ENCODE data around the gene CCL19. TPM values are rescaled to one million over a fixed set of nuclear protein-coding genes. Genes with fewer than 3 reads are reported as not detected.

The CCL19 gene
- polyA plus RNA-seq, 1 of the 3 experiments (the other 2 are of a cell fraction), result not detected

DNA sequence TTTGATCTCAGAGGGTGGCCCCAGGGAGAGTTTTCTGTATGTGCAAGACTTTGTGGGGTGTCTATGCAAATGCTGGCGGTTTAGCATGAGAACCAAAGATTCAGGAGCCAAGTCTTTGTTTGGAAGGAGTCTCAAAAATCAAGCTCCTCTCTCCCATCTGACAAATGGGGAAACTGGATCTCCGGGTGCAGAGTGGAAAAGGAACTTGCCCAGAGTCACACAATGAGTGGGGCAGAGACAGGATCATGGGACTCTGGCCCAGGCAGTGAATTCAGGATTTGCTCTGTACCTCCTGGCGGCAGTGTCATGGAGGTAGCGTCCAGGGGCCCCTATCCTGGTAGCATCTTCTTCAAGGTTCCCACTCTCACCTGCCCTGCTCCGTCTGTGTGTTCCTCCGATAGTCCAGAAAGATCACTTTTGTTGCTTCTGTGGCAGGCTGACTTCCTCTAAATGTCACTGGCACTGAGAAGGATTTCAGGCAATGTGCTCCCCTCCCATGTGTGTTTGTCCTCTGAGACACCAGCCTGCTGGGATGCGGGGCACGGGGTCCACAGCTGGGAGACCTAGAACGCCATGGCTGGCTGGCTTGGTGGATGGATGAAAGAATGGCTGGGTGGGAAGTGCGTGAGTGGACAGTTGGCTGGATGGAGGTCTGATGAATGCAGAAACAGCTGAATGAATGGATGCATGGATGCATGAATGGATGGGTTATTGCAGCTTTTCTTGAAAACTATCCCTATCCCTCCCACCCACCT is 3.6 kb downstream of the CCL19 start:
- no peak for DNase-seq
- TF ChIP-seq NRF1 (IDR thresholded peaks at IDR 0.05; ENCODE audit: low read depth, low read length), result no peak
- no peak for TF ChIP-seq JUND (IDR thresholded peaks at IDR 0.05)
- TF ChIP-seq ELF1 (IDR thresholded peaks at IDR 0.05), result no peak
- TF ChIP-seq, protein P1, sequence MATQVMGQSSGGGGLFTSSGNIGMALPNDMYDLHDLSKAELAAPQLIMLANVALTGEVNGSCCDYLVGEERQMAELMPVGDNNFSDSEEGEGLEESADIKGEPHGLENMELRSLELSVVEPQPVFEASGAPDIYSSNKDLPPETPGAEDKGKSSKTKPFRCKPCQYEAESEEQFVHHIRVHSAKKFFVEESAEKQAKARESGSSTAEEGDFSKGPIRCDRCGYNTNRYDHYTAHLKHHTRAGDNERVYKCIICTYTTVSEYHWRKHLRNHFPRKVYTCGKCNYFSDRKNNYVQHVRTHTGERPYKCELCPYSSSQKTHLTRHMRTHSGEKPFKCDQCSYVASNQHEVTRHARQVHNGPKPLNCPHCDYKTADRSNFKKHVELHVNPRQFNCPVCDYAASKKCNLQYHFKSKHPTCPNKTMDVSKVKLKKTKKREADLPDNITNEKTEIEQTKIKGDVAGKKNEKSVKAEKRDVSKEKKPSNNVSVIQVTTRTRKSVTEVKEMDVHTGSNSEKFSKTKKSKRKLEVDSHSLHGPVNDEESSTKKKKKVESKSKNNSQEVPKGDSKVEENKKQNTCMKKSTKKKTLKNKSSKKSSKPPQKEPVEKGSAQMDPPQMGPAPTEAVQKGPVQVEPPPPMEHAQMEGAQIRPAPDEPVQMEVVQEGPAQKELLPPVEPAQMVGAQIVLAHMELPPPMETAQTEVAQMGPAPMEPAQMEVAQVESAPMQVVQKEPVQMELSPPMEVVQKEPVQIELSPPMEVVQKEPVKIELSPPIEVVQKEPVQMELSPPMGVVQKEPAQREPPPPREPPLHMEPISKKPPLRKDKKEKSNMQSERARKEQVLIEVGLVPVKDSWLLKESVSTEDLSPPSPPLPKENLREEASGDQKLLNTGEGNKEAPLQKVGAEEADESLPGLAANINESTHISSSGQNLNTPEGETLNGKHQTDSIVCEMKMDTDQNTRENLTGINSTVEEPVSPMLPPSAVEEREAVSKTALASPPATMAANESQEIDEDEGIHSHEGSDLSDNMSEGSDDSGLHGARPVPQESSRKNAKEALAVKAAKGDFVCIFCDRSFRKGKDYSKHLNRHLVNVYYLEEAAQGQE (IDR thresholded peaks at IDR 0.05; ENCODE audit: low read depth, low read length), result no peak
- no peak for TF ChIP-seq EZH2phosphoT487 (IDR thresholded peaks at IDR 0.05; ENCODE audit: borderline replicate concordance, low read depth)
- TF ChIP-seq FOSL2 (IDR thresholded peaks at IDR 0.05; ENCODE audit: borderline replicate concordance, low read depth), result no peak
- no peak for TF ChIP-seq EP300 (IDR thresholded peaks at IDR 0.05; ENCODE audit: borderline replicate concordance in 1 of 2, low read depth in 1 of 2, low read length in 1 of 2)
- TF ChIP-seq, protein P2, sequence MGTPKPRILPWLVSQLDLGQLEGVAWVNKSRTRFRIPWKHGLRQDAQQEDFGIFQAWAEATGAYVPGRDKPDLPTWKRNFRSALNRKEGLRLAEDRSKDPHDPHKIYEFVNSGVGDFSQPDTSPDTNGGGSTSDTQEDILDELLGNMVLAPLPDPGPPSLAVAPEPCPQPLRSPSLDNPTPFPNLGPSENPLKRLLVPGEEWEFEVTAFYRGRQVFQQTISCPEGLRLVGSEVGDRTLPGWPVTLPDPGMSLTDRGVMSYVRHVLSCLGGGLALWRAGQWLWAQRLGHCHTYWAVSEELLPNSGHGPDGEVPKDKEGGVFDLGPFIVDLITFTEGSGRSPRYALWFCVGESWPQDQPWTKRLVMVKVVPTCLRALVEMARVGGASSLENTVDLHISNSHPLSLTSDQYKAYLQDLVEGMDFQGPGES (IDR thresholded peaks at IDR 0.05; ENCODE audit: low read depth, low read length), result no peak
- no peak for TF ChIP-seq RCOR1 (IDR thresholded peaks at IDR 0.05; ENCODE audit: low read length)
- TF ChIP-seq, protein P3, sequence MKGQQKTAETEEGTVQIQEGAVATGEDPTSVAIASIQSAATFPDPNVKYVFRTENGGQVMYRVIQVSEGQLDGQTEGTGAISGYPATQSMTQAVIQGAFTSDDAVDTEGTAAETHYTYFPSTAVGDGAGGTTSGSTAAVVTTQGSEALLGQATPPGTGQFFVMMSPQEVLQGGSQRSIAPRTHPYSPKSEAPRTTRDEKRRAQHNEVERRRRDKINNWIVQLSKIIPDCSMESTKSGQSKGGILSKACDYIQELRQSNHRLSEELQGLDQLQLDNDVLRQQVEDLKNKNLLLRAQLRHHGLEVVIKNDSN (IDR thresholded peaks at IDR 0.05; ENCODE audit: borderline replicate concordance, low read depth), result no peak
- no peak for TF ChIP-seq CHD2 (IDR thresholded peaks at IDR 0.05; ENCODE audit: low read length, partially characterized antibody)
- TF ChIP-seq MEF2A (IDR thresholded peaks at IDR 0.05; ENCODE audit: borderline replicate concordance, low read depth), result no peak
- TF ChIP-seq GABPA (IDR thresholded peaks at IDR 0.05; ENCODE audit: low read depth), result no peak
- TF ChIP-seq, protein P4, sequence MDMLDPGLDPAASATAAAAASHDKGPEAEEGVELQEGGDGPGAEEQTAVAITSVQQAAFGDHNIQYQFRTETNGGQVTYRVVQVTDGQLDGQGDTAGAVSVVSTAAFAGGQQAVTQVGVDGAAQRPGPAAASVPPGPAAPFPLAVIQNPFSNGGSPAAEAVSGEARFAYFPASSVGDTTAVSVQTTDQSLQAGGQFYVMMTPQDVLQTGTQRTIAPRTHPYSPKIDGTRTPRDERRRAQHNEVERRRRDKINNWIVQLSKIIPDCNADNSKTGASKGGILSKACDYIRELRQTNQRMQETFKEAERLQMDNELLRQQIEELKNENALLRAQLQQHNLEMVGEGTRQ (IDR thresholded peaks at IDR 0.05; ENCODE audit: borderline replicate concordance, low read depth, low read length), result no peak
- no peak for TF ChIP-seq TAF1 (IDR thresholded peaks at IDR 0.05; ENCODE audit: borderline replicate concordance, low read depth, low read length)
- no peak for TF ChIP-seq FOXM1 (IDR thresholded peaks at IDR 0.05; ENCODE audit: low read depth)
- TF ChIP-seq, protein P5, sequence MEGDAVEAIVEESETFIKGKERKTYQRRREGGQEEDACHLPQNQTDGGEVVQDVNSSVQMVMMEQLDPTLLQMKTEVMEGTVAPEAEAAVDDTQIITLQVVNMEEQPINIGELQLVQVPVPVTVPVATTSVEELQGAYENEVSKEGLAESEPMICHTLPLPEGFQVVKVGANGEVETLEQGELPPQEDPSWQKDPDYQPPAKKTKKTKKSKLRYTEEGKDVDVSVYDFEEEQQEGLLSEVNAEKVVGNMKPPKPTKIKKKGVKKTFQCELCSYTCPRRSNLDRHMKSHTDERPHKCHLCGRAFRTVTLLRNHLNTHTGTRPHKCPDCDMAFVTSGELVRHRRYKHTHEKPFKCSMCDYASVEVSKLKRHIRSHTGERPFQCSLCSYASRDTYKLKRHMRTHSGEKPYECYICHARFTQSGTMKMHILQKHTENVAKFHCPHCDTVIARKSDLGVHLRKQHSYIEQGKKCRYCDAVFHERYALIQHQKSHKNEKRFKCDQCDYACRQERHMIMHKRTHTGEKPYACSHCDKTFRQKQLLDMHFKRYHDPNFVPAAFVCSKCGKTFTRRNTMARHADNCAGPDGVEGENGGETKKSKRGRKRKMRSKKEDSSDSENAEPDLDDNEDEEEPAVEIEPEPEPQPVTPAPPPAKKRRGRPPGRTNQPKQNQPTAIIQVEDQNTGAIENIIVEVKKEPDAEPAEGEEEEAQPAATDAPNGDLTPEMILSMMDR (IDR thresholded peaks at IDR 0.05), result no peak
- no peak for TF ChIP-seq TEAD4 (IDR thresholded peaks at IDR 0.05; ENCODE audit: borderline replicate concordance, insufficient read depth)
- TF ChIP-seq FOXJ3 (CRISPR knock-in tag; IDR thresholded peaks at IDR 0.05), result no peak
- TF ChIP-seq, protein P6, sequence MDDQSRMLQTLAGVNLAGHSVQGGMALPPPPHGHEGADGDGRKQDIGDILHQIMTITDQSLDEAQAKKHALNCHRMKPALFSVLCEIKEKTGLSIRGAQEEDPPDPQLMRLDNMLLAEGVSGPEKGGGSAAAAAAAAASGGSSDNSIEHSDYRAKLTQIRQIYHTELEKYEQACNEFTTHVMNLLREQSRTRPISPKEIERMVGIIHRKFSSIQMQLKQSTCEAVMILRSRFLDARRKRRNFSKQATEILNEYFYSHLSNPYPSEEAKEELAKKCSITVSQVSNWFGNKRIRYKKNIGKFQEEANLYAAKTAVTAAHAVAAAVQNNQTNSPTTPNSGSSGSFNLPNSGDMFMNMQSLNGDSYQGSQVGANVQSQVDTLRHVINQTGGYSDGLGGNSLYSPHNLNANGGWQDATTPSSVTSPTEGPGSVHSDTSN (IDR thresholded peaks at IDR 0.05), result no peak
- no peaks in the 10 kb centered on the region for H3K79me2 ChIP-seq (ENCODE audit: insufficient read depth)
- CTCF ChIA-PET, result interaction anchor here (0.9 to 5.1 kb wide), 4 partner anchors 12 to 40 kb away, joined by 3 to 43 read pairs (median 4); no protein-coding TSS in a partner anchor
- POLR2A ChIA-PET, result interaction anchor here (0.6 kb wide), 1 partner anchor 50 kb away, joined by 3 read pairs; no protein-coding TSS in a partner anchor
- no peaks in the 10 kb centered on the region for H3F3A ChIP-seq (replicated peaks; ENCODE audit: insufficient read depth)
- no peaks in the 10 kb centered on the region for H3K27me3 ChIP-seq (ENCODE audit: insufficient read depth)
- no peak overlapping the region for H3K4me3 ChIP-seq (ENCODE audit: low read depth in 2 of 2, low read length in 1 of 2)
- no peak overlapping the region for H3K27ac ChIP-seq (ENCODE audit: low read depth in 2 of 2, low read length in 1 of 2)
- no peaks in the 10 kb centered on the region for H3K9me2 ChIP-seq
- no peaks in the 10 kb centered on the region for H3K36me3 ChIP-seq (replicated peaks in 1 of 2; ENCODE audit: control insufficient read depth in 1 of 2, insufficient read depth in 2 of 2, low read length in 1 of 2)
- no peak overlapping the region for H3K9ac ChIP-seq
- H3K4me2 ChIP-seq, result no peak overlapping the region
- H3K4me1 ChIP-seq (ENCODE audit: control insufficient read depth in 1 of 2, insufficient read depth in 2 of 2, low read depth in 1 of 2, low read length in 1 of 2), result no peaks in the 10 kb centered on the region; a peak in 1 of 4 replicates
- WGBS (ENCODE audit: low lambda C conversion rate), result 79% methylated on average over 8 of the region's 10 CpGs
- no peaks in the 10 kb centered on the region for H4K20me1 ChIP-seq (ENCODE audit: insufficient read depth)
- no peak overlapping the region for H2AFZ ChIP-seq (ENCODE audit: low read depth)
- no peaks in the 10 kb centered on the region for H3K9me3 ChIP-seq

Data from SK-N-SH (cell line).